Sigmoid colon (tissue), 7 donors: ENCODE data around the gene VWA3B. TPM values are rescaled to one million over a fixed set of nuclear protein-coding genes. Genes with fewer than 3 reads are reported as not detected.
A peak's percentile ranks its signal among the peaks of the same experiment; 100 is the strongest.

ENCODE experiments used
- DNase-seq: peaks from one replicate; pipeline ENCODE4 v3.0.0-alpha.2; 2019
- H3K27ac ChIP-seq, 4 donors: fragments of 200-600 bp; sonication (generic); one replicate each; pipeline ENCODE4 v1.5.1; 2016 to 2019; ENCODE audit warnings: mild to moderate bottlenecking in 1 of 4
- H3K27me3 ChIP-seq, 3 donors: fragments of 200-600 bp; sonication (generic); one replicate each; pipeline ENCODE4 v1.5.1; 2019; ENCODE audit warnings: mild to moderate bottlenecking in 1 of 3
- H3K36me3 ChIP-seq, 4 donors: fragments of 200-600 bp; sonication (generic); one replicate each; pipeline ENCODE4 v1.5.1; 2016 to 2019
- H3K4me1 ChIP-seq, 4 donors: fragments of 200-600 bp; sonication (generic); one replicate each; pipeline ENCODE4 v1.5.1; 2017 to 2019
- H3K4me3 ChIP-seq, 4 donors: fragments of 200-600 bp; sonication (generic); one replicate each; pipeline ENCODE4 v1.5.1; 2017 to 2019; ENCODE audit warnings: mild to moderate bottlenecking in 2 of 4, moderate library complexity in 1 of 4
- H3K9me3 ChIP-seq, 4 donors: fragments of 200-600 bp in 3 of 4; sonication (generic) in 3 of 4; one replicate each; pipeline versions ENCODE4 v1.5.1 to v1.6.1; 2013 to 2019
- CTCF ChIP-seq, 4 experiments: fragments of 450-650 bp in 3 of 4; fragments of 200-600 bp in 1 of 4; IDR thresholded peaks; one replicate each; pipeline ENCODE4 v1.5.1; 2016 to 2019; ENCODE audit warnings: antibody characterized with exemption in 4 of 4, mild to moderate bottlenecking in 3 of 4, moderate library complexity in 2 of 4
- EP300 ChIP-seq, 4 donors: sonication (generic); formaldehyde crosslinking; IDR thresholded peaks; one replicate each; pipeline ENCODE4 v1.6.1; 2017; ENCODE audit warnings: antibody characterized with exemption in 4 of 4
- POLR2A ChIP-seq, 2 donors: fragments of 450-650 bp; IDR thresholded peaks; one replicate each; pipeline ENCODE4 v1.6.1; 2016; ENCODE audit warnings: antibody characterized with exemption in 2 of 2, mild to moderate bottlenecking in 2 of 2, moderate library complexity in 2 of 2
- POLR2AphosphoS5 ChIP-seq, 4 donors: sonication (generic); formaldehyde crosslinking; IDR thresholded peaks; one replicate each; pipeline ENCODE4 v1.6.1; 2017; ENCODE audit warnings: antibody characterized with exemption in 4 of 4
- WGBS, 2 donors: extraction: QIAGEN DNeasy Blood & Tissue Kit; methylation state at CpG; one replicate each; pipeline ENCODE4 v1.1.7; 2013; 5-methylcytosine and 5-hydroxymethylcytosine counted together
- intact Hi-C: fragments of 100-400 bp; cut with DNase I; formaldehyde crosslinking; loops from one replicate; pipeline ENCODE4 v1.15.1; 2023
- polyA plus RNA-seq, 3 donors: library from polyadenylated mRNA; stranded (reverse); fragments of 200-250 nt; gene quantifications; one replicate each; pipeline ENCODE4 v1.2.3, GENCODE V29; 2013
- total RNA-seq, 4 donors: library from RNA; depleted of rRNA; stranded (reverse); fragments of >200 nt; gene quantifications; one replicate each; pipeline ENCODE4 v1.1.0, GENCODE V29; 2016
- donor health status: healthy with polysubstance abuse.
- donor health status: Bipolar disorder and iron deficiency.
- donor health status: healthy.

Gene VWA3B
- total and polyA plus RNA-seq, 7 donors = 0.55 to 1.4 (median 1.2) TPM; not detected in 3

- Histone ChIP-seq H3K4me1 (peaks cover 0 to 15% (median 14%) of the 10 kb centered on the region in 4 donors), H3K27ac (no peak overlapping the region), H3K27me3 (no peaks in the 10 kb centered on the region), H3K4me3 (no peak overlapping the region), H3K9me3 (no peaks in the 10 kb centered on the region), H3K36me3 (no peaks in the 10 kb centered on the region)
- TF ChIP-seq POLR2AphosphoS5 (IDR thresholded peaks at IDR 0.05) (no peak), POLR2A (IDR thresholded peaks at IDR 0.05) (no peak), EP300 (IDR thresholded peaks at IDR 0.05) (no peak), CTCF (IDR thresholded peaks at IDR 0.05) (no peak)
- no peak for DNase-seq
- intact Hi-C loops = loop anchor here (10.0 kb wide), 1 partner anchor 281 kb away; no protein-coding TSS in a partner anchor
- WGBS, 2 donors = 27 to 72% methylated on average over 5 of the region's 5 CpGs
Observed at GRCh38 chr2:98085649-98086048, 1.3 kb upstream of the VWA3B start.

GRCh38 chr2:98087447-98088020 is 567 bp downstream of the VWA3B start:
- Histone ChIP-seq H3K27me3 (no peaks in the 10 kb centered on the region), H3K36me3 (no peaks in the 10 kb centered on the region), H3K9me3 (no peaks in the 10 kb centered on the region), H3K4me3 (peak overlapping the region in 3 of 4 donors; percentile 43 to 49 (median 47)), H3K27ac (peak overlapping the region in 1 of 4 donors; percentile 11), H3K4me1 (peaks cover 0 to 15% (median 14%) of the 10 kb centered on the region in 4 donors)
- 24 to 58% methylated on average over 13 of the region's 13 CpGs for WGBS, 2 donors
- DNase-seq = no peak
- TF ChIP-seq POLR2A (IDR thresholded peaks at IDR 0.05) = no peak
- no peak for TF ChIP-seq CTCF (IDR thresholded peaks at IDR 0.05)
- no peak for TF ChIP-seq EP300 (IDR thresholded peaks at IDR 0.05)
- no peak for TF ChIP-seq POLR2AphosphoS5 (IDR thresholded peaks at IDR 0.05)
- intact Hi-C loops = loop anchor here (10.0 kb wide), 1 partner anchor 283 kb away; no protein-coding TSS in a partner anchor

- H3K9me3 ChIP-seq = no peaks in the 10 kb centered on the region
- H3K36me3 ChIP-seq = no peaks in the 10 kb centered on the region
- intact Hi-C loops = loop anchor here (10.0 kb wide), 1 partner anchor 283 kb away; no protein-coding TSS in a partner anchor
- WGBS, 2 donors = 70 to 73% methylated on average over 5 of the region's 5 CpGs
- no peak overlapping the region for H3K27ac ChIP-seq
- H3K4me3 ChIP-seq = no peak overlapping the region
- no peaks in the 10 kb centered on the region for H3K27me3 ChIP-seq
- peak; percentile 67 for DNase-seq
- H3K4me1 ChIP-seq = peaks cover 0 to 15% (median 14%) of the 10 kb centered on the region in 4 donors
- no peak for TF ChIP-seq CTCF (IDR thresholded peaks at IDR 0.05)
- TF ChIP-seq POLR2A (IDR thresholded peaks at IDR 0.05) = no peak
- peak in 1 of 4 donors; percentile 13 for TF ChIP-seq POLR2AphosphoS5 (IDR thresholded peaks at IDR 0.05)
Observed at GRCh38 chr2:98088261-98088660, 1.3 kb downstream of the VWA3B start.

- DNase-seq = no peak
- Histone ChIP-seq H3K27ac (no peak overlapping the region), H3K27me3 (no peaks in the 10 kb centered on the region), H3K4me1 (peaks cover 0 to 15% (median 14%) of the 10 kb centered on the region in 4 donors), H3K4me3 (no peak overlapping the region), H3K36me3 (no peaks in the 10 kb centered on the region), H3K9me3 (no peaks in the 10 kb centered on the region)
- intact Hi-C loops = loop anchor here (10.0 kb wide), 1 partner anchor 285 kb away; no protein-coding TSS in a partner anchor
- TF ChIP-seq CTCF (IDR thresholded peaks at IDR 0.05) = no peak
- no peak for TF ChIP-seq EP300 (IDR thresholded peaks at IDR 0.05)
- TF ChIP-seq POLR2AphosphoS5 (IDR thresholded peaks at IDR 0.05) = no peak
- TF ChIP-seq POLR2A (IDR thresholded peaks at IDR 0.05) = no peak
Observed at GRCh38 chr2:98089941-98090340, 3.0 kb downstream of the VWA3B start.
